T-helper 17 cell (primary cell): ENCODE data around the gene SELENOV. TPM values are rescaled to one million over a fixed set of nuclear protein-coding genes. Genes with fewer than 3 reads are reported as not detected.
"Not testable (repeated sequence)": the region's sequence is repeated elsewhere in the genome, so short reads cannot be mapped to it uniquely, and the experiment has no call there.

Experiments
- ATAC-seq: fragments of 150-1000 bp; cut with Tn5 transposase; 2 replicates; pipeline ENCODE4 v1.10.0; 2021; ENCODE audit warnings: mild to moderate bottlenecking, moderate library complexity
- DNase-seq, 3 donors: peaks; one replicate each; pipeline versions ENCODE4 v3.0.0 to v3.0.0-alpha.2; 2020 to 2021
- H3K9me3 ChIP-seq: one replicate; pipeline ENCODE4 v1.7.0; 2013; ENCODE audit warnings: low read length, mild to moderate bottlenecking; ENCODE audit not compliant: control insufficient read depth, poor library complexity, severe bottlenecking
- H3K27ac Mint-ChIP-seq: one replicate; pipeline ENCODE4 v1.8.0; 2022; ENCODE audit warnings: mild to moderate bottlenecking, moderate library complexity, mixed read lengths
- H3K27me3 Mint-ChIP-seq: one replicate; pipeline ENCODE4 v1.8.0; 2022; ENCODE audit warnings: mixed read lengths
- H3K36me3 Mint-ChIP-seq: one replicate; pipeline ENCODE4 v1.8.0; 2022; ENCODE audit warnings: low read depth, mixed read lengths
- H3K4me1 Mint-ChIP-seq: one replicate; pipeline ENCODE4 v1.8.0; 2022; ENCODE audit warnings: mild to moderate bottlenecking, mixed read lengths
- H3K4me3 Mint-ChIP-seq: one replicate; pipeline ENCODE4 v1.8.0; 2022; ENCODE audit warnings: mild to moderate bottlenecking, moderate library complexity, mixed read lengths
- total RNA-seq, 4 donors: library from RNA in 2 of 4; stranded (reverse) in 2 of 4; gene quantifications; one replicate each; pipeline ENCODE4 v1.2.3 and lab custom pipeline; 2022 to 2026

The SELENOV gene
- total RNA-seq, 2 donors from 2014 or later: not detected

GRCh38 chr19:39479319-39479801, 35.6 kb upstream of the SELENOV start:
- H3K27me3 Mint-ChIP-seq, H3K4me3 Mint-ChIP-seq, DNase-seq, ATAC-seq, H3K36me3 Mint-ChIP-seq, H3K9me3 ChIP-seq: not testable (repeated sequence)
- H3K4me1 Mint-ChIP-seq: peaks cover 20% of the 10 kb centered on the region
- peak overlapping the region; percentile 97 for H3K27ac Mint-ChIP-seq

DNA sequence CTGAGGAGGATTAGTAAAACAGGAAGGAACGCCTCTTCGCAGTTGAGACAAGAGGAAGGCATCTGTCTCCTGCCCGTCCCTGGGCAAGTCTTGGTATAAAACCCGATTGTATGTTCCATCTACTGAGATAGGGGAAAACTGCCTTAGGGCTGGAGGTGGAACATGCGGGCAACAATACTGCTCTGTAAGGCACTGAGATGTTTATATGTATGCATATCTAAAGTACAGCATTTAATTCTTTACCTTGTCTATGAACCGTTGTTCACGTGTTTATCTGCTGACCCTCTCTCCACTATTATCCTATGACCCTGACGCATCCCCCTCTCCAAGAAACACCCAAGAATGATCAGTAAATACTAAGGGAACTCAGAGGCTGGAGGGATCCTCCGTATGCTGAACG, 35.0 kb upstream of the SELENOV start:
- Mint-ChIP-seq H3K27me3 (no peaks in the 10 kb centered on the region), H3K36me3 (peaks cover 4% of the 10 kb centered on the region), H3K4me1 (peaks cover 20% of the 10 kb centered on the region), H3K27ac (peak overlapping the region; percentile 97), H3K4me3 (peak overlapping the region; percentile 94)
- ATAC-seq (no peak), DNase-seq (no peak)
- no peaks in the 10 kb centered on the region for H3K9me3 ChIP-seq

- no peaks in the 10 kb centered on the region for H3K9me3 ChIP-seq
- Mint-ChIP-seq H3K4me3 (peak within 1 kb of the TSS; percentile 94), H3K27ac (peak within 1 kb of the TSS; percentile 97), H3K27me3 (no peaks in the 10 kb centered on the region), H3K36me3 (peaks cover 4% of the 10 kb centered on the region), H3K4me1 (peaks cover 20% of the 10 kb centered on the region)
- peak; percentile 97 for ATAC-seq
- peak; percentile 94 to 98 (median 96) for DNase-seq
Measured at GRCh38 chr19:39480337-39481228, 34.4 kb upstream of the SELENOV start, which contains the start of gene TIMM50. TSS of gene TIMM50 (plus strand) at chr19:39480838. CDS start at chr19:39480854, 16 bp downstream.

GRCh38 chr19:39481229-39481545, 33.8 kb upstream of the SELENOV start:
- H3K9me3 ChIP-seq: no peaks in the 10 kb centered on the region
- ATAC-seq (no peak), DNase-seq (no peak)
- H3K4me3 Mint-ChIP-seq: peak overlapping the region; percentile 94
- H3K27ac Mint-ChIP-seq: peak overlapping the region; percentile 97
- H3K27me3 Mint-ChIP-seq: no peaks in the 10 kb centered on the region
- peaks cover 4% of the 10 kb centered on the region for H3K36me3 Mint-ChIP-seq
- peaks cover 20% of the 10 kb centered on the region for H3K4me1 Mint-ChIP-seq

GRCh38 chr19:39481676-39482075, 33.3 kb upstream of the SELENOV start:
- Mint-ChIP-seq H3K36me3 (peaks cover 1% of the 10 kb centered on the region), H3K27me3 (no peaks in the 10 kb centered on the region), H3K4me3 (peak overlapping the region; percentile 94), H3K4me1 (peaks cover 22% of the 10 kb centered on the region), H3K27ac (peak overlapping the region; percentile 97)
- ATAC-seq (no peak), DNase-seq (no peak)
- no peaks in the 10 kb centered on the region for H3K9me3 ChIP-seq

DNA sequence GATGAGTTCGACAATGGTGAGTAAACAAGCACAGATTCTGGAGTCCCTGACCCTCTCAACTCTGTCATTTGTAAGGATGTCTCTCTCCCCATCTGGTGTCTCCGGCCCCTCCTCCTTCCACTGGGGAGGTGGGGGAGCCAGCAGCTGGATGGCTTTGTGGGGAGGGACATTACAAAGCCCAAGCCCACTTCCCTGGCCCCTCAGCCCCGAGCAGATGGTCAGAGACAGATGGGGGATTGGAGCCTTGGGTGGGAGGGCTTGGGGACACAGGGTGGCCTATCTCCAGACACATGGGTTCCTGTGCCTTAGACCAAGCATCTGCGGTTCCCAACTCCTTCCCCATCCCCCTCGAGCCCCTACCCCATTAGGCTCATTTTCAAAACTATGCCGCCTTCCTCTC, 31.8 kb upstream of the SELENOV start:
- ATAC-seq: no peak
- Mint-ChIP-seq H3K27ac (no peak overlapping the region), H3K4me3 (no peak overlapping the region), H3K36me3 (peaks cover 3% of the 10 kb centered on the region), H3K4me1 (peaks cover 24% of the 10 kb centered on the region), H3K27me3 (no peaks in the 10 kb centered on the region)
- H3K9me3 ChIP-seq: no peaks in the 10 kb centered on the region
- no peak for DNase-seq

- ATAC-seq (no peak), DNase-seq (no peak)
- H3K27me3 Mint-ChIP-seq: no peaks in the 10 kb centered on the region
- H3K4me1 Mint-ChIP-seq: peaks cover 6% of the 10 kb centered on the region
- H3K9me3 ChIP-seq: no peaks in the 10 kb centered on the region
- no peak overlapping the region for H3K27ac Mint-ChIP-seq
- no peak overlapping the region for H3K4me3 Mint-ChIP-seq
- H3K36me3 Mint-ChIP-seq: peaks cover 7% of the 10 kb centered on the region
Measured at GRCh38 chr19:39489756-39490155, 25.2 kb upstream of the SELENOV start.

DNA sequence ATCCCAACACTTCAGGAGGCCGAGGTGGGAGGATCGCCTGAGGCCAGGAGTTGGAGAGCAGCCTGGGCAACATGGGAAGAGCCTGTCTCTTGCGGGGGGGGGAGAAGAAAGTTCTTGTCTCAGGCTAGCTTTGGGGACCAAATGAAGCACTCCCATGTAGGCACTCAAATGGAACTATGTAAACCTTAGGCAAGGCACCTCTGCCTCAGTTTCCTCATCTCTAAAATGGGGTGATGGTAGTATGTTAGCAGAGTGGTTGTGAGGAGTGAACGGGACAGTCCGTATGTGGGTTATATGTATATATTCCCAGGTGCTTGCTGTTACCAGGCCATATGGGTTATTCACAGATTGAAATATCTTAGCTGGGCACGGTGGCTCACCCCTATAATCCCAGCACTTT, 22.7 kb upstream of the SELENOV start:
- no peak overlapping the region for H3K4me3 Mint-ChIP-seq
- peaks cover 6% of the 10 kb centered on the region for H3K36me3 Mint-ChIP-seq
- DNase-seq (no peak), ATAC-seq (no peak)
- H3K4me1 Mint-ChIP-seq: peaks cover 2% of the 10 kb centered on the region
- no peaks in the 10 kb centered on the region for H3K9me3 ChIP-seq
- H3K27me3 Mint-ChIP-seq: peaks cover 10% of the 10 kb centered on the region
- H3K27ac Mint-ChIP-seq: no peak overlapping the region

- H3K27me3 Mint-ChIP-seq: peaks cover 16% of the 10 kb centered on the region
- H3K36me3 Mint-ChIP-seq: peaks cover 6% of the 10 kb centered on the region
- no peak for DNase-seq
- peaks cover 2% of the 10 kb centered on the region for H3K4me1 Mint-ChIP-seq
- no peak overlapping the region for H3K4me3 Mint-ChIP-seq
- H3K9me3 ChIP-seq: no peaks in the 10 kb centered on the region
- no peak for ATAC-seq
- no peak overlapping the region for H3K27ac Mint-ChIP-seq
Measured at GRCh38 chr19:39492788-39493187, 22.2 kb upstream of the SELENOV start.

GRCh38 chr19:39494661-39495060, 20.3 kb upstream of the SELENOV start:
- Mint-ChIP-seq H3K36me3 (peaks cover 8% of the 10 kb centered on the region), H3K27me3 (peaks cover 31% of the 10 kb centered on the region), H3K4me3 (no peak overlapping the region), H3K27ac (no peak overlapping the region), H3K4me1 (peaks cover 12% of the 10 kb centered on the region)
- H3K9me3 ChIP-seq: no peaks in the 10 kb centered on the region
- DNase-seq: no peak
- ATAC-seq: no peak

GRCh38 chr19:39496063-39496462, 18.9 kb upstream of the SELENOV start:
- peaks cover 45% of the 10 kb centered on the region for H3K27me3 Mint-ChIP-seq
- no peak for DNase-seq
- H3K9me3 ChIP-seq: no peaks in the 10 kb centered on the region
- peaks cover 18% of the 10 kb centered on the region for H3K4me1 Mint-ChIP-seq
- no peak for ATAC-seq
- H3K27ac Mint-ChIP-seq: no peak overlapping the region
- peaks cover 15% of the 10 kb centered on the region for H3K36me3 Mint-ChIP-seq
- peak overlapping the region; percentile 15 for H3K4me3 Mint-ChIP-seq

GRCh38 chr19:39497701-39497995, 17.3 kb upstream of the SELENOV start:
- peaks cover 18% of the 10 kb centered on the region for H3K4me1 Mint-ChIP-seq
- peak overlapping the region; percentile 27 for H3K27ac Mint-ChIP-seq
- H3K9me3 ChIP-seq: no peaks in the 10 kb centered on the region
- DNase-seq: no peak
- peaks cover 52% of the 10 kb centered on the region for H3K27me3 Mint-ChIP-seq
- H3K4me3 Mint-ChIP-seq: no peak overlapping the region
- no peak for ATAC-seq
- H3K36me3 Mint-ChIP-seq: peaks cover 15% of the 10 kb centered on the region

- peak; percentile 44 for ATAC-seq
- peaks cover 20% of the 10 kb centered on the region for H3K4me1 Mint-ChIP-seq
- peaks cover 52% of the 10 kb centered on the region for H3K27me3 Mint-ChIP-seq
- peak overlapping the region; percentile 83 for H3K4me3 Mint-ChIP-seq
- H3K27ac Mint-ChIP-seq: peak overlapping the region; percentile 27
- peaks cover 15% of the 10 kb centered on the region for H3K36me3 Mint-ChIP-seq
- DNase-seq: no peak
- H3K9me3 ChIP-seq: no peaks in the 10 kb centered on the region
Measured at GRCh38 chr19:39497996-39498797, 16.7 kb upstream of the SELENOV start.
